ENCODE data around the gene HRH2. TPM values are rescaled to one million over a fixed set of nuclear protein-coding genes. Genes with fewer than 3 reads are reported as not detected.
A peak's percentile ranks its signal among the peaks of the same experiment; 100 is the strongest.
"Not testable (repeated sequence)": the region's sequence is repeated elsewhere in the genome, so short reads cannot be mapped to it uniquely, and the experiment has no call there.

Gene HRH2
- total RNA-seq, 1 experiment from 2014 or later, result not detected

DNA sequence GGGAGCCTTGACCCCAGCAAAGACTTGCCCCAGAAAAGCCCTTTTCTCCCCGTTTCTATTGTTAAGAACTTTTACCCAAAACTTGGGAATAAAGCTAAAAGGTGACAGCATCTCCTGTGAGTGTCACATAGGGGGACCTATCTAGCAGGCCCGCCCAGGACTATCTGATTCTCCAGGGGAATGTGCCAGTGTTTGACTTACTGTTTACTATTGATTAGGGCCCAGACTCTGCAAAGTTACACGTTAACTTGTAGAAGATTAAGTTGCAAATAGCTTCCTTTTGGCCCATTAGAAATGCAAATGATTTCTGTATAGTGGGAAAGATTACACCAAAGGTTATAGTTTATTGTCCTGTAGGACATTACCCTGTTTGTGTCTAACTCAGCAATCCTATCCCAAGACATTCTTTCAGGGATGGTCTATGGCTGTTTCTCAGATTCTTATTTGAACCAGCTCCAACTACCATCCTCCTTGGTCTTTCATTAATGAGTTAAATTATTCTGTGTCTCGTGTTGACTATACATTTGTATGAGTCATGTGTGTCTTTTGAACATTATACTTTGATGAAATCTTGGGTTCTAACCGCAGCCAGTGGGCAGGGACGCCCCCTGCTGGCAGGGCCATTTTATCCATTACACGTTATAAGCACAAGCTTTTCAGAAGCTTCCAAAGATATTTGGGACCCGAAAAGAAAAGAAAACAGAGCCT, 60.7 kb downstream of the HRH2 start:
- DNase-seq, result peak; percentile 45 to 74
- H3K4me1 ChIP-seq, result no peaks in the 10 kb centered on the region
- H3K27ac ChIP-seq, result no peak overlapping the region
- no peaks in the 10 kb centered on the region for H3K9me3 ChIP-seq (replicated peaks)
- H3K27me3 ChIP-seq, result no peaks in the 10 kb centered on the region
- no peak overlapping the region for H3K4me3 ChIP-seq
- no peaks in the 10 kb centered on the region for H3K36me3 ChIP-seq

DNA sequence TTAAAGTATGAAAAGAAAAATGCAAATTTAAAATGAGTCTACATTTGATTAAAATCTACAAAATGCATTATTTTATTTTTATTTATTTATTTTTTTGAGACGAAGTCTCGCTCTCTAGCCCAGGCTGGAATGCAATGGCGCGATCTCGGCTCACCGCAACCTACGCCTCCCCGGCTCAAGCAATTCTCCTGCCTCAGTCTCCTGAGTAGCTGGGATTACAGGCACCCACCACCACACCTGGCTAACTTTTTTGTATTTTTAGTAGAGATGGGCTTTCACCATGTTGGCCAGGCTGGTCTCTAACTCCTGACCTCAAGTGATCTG, 61.2 kb downstream of the HRH2 start:
- not testable (repeated sequence) for H3K4me3 ChIP-seq; H3K27me3 ChIP-seq; H3K36me3 ChIP-seq; H3K27ac ChIP-seq; DNase-seq; H3K9me3 ChIP-seq (replicated peaks); H3K4me1 ChIP-seq

- H3K9me3 ChIP-seq (replicated peaks), result no peaks in the 10 kb centered on the region
- no peaks in the 10 kb centered on the region for H3K4me1 ChIP-seq
- H3K27me3 ChIP-seq, result no peaks in the 10 kb centered on the region
- DNase-seq, result no peak
- no peak overlapping the region for H3K27ac ChIP-seq
- H3K36me3 ChIP-seq, result no peaks in the 10 kb centered on the region
- no peak overlapping the region for H3K4me3 ChIP-seq
These were observed 66.7 kb downstream of the HRH2 start for GRCh38 chr5:175724314-175725275.

DNA sequence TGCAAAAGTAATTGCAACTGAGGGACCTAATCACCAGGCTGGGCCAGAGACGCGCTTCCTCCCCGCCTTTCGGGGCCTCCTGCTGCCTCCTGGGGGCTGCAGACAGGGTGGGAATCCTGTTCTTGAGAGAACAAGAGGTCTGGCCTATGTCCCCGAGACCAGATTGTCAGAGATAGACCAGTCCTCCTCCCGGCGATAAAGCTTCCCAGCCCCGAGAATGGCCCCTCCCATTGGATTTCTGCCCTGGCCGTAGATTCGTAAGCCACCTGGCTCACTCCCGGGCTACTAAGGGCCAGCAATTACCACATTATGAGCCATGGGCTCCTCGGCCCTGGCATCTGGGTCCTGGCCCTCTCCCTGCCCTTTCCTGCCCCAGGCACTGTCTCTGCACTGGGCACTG, 70.4 kb downstream of the HRH2 start:
- H3K27ac ChIP-seq, result no peak overlapping the region
- no peaks in the 10 kb centered on the region for H3K36me3 ChIP-seq
- H3K27me3 ChIP-seq, result no peaks in the 10 kb centered on the region
- no peak for DNase-seq
- no peaks in the 10 kb centered on the region for H3K4me1 ChIP-seq
- H3K9me3 ChIP-seq (replicated peaks), result no peaks in the 10 kb centered on the region
- H3K4me3 ChIP-seq, result no peak overlapping the region

DNA sequence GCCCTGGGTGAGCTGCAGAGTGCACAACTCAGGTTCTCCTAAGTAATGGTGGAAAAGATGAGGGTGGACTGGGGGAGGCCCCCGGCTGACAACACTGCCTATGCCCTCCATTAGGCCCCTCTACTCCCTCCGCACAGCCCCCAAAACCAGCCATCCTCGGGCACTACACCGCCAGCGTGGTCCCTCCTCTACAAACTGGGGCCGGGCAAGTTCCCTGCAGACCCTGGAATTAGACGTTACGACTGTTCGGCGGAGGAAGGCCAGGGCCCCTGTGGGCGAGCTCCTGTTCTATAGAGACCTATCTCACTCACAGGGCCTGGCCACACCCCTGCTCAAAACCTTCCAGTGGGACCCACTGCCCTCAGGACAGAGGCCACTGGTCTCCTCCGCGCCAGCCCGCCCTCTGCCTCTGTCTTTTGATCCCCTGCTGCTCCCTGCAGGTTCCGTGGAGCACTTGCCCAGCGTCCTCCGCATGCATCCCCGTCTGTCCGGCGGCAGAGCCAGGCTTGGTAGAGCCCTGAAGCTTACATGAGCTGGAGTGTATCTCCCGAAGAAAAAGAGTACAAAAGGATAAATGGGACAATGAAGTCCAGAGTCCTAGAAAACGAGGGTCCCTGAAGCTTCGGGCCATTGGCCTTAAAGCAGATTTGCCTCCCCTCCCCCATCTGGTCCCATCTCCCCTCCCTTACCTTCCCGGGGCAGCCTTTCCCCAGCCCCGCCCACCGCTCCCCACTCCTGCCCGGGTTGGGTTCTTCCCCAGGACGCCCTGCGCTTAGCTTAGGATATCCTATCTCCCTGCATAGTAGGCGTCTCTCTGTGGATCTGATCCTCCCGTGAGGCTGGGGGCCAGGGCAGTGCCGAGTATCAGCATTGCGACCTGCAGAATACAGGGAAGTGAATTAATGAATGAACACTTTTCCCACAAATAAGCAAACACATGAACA, 71.3 kb downstream of the HRH2 start:
- DNase-seq, result peak; percentile 38 to 52
- Histone ChIP-seq H3K9me3 (replicated peaks) (no peaks in the 10 kb centered on the region), H3K4me1 (no peaks in the 10 kb centered on the region), H3K36me3 (no peaks in the 10 kb centered on the region), H3K4me3 (no peak overlapping the region), H3K27ac (no peak overlapping the region), H3K27me3 (no peaks in the 10 kb centered on the region)

DNA sequence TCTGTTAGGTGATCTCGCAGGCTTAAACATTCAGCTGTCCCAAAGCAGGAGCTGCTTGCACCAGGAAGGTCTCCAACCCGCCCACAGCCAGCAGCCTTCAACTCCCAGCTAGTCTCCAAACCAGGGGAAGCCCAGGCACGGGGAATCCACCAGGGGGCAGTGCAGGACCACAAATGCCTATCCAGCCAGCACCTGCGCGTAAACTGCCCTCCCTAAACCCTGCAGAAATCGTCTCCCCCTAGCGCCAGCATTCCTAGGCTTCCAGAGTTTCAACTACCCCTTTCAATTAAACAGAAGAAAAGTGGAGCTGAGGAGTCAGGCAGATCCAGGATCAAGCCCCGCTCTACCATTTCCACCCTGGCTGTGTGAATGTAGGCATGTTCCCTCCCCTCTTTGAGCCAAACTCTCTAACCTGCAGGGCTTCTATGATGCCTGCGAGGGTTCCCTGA, 72.0 kb downstream of the HRH2 start:
- Histone ChIP-seq H3K4me3 (no peak overlapping the region), H3K27ac (no peak overlapping the region), H3K4me1 (no peaks in the 10 kb centered on the region), H3K36me3 (no peaks in the 10 kb centered on the region), H3K9me3 (replicated peaks) (no peaks in the 10 kb centered on the region), H3K27me3 (no peaks in the 10 kb centered on the region)
- DNase-seq, result peak; percentile 90 to 96

- Histone ChIP-seq H3K36me3 (no peaks in the 10 kb centered on the region), H3K27me3 (no peaks in the 10 kb centered on the region), H3K9me3 (replicated peaks) (no peaks in the 10 kb centered on the region), H3K4me3 (no peak overlapping the region), H3K4me1 (no peaks in the 10 kb centered on the region), H3K27ac (no peak overlapping the region)
- DNase-seq, result no peak
These were observed 73.3 kb downstream of the HRH2 start for GRCh38 chr5:175731172-175731571.

- Histone ChIP-seq H3K36me3 (no peaks in the 10 kb centered on the region), H3K9me3 (replicated peaks) (no peaks in the 10 kb centered on the region), H3K27ac (no peak overlapping the region)
These were observed 74.0 kb downstream of the HRH2 start for GRCh38 chr5:175731756-175732465.

DNA sequence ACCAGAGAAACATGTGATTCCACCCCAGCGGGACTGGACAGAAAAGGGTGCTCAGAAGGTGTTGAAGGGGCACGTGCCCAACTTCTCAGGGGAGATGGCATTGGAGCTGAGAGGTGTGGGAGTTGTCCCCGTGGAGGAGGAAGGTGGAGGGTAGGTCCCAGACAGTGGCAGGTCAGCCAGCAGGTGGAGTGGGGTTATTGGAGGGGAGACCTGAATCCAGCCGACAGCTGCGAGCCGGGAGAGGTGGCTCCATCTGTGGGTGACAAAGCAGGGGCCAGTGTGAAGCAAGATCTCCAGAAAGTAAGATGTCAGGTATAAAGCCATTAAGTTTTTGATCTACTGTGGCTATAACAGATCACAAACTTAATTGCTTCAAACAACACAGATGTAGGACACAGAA, 75.1 kb downstream of the HRH2 start:
- Histone ChIP-seq H3K4me1 (no peaks in the 10 kb centered on the region), H3K4me3 (no peak overlapping the region), H3K36me3 (no peaks in the 10 kb centered on the region), H3K9me3 (replicated peaks) (no peaks in the 10 kb centered on the region), H3K27ac (no peak overlapping the region), H3K27me3 (no peaks in the 10 kb centered on the region)
- DNase-seq, result no peak

More at GRCh38 chr5:175731756-175732465, 74.0 kb downstream of the HRH2 start:
- H3K4me3 ChIP-seq, result no peak overlapping the region
- DNase-seq, result no peak
- H3K4me1 ChIP-seq, result no peaks in the 10 kb centered on the region
- H3K27me3 ChIP-seq, result no peaks in the 10 kb centered on the region

- H3K27ac ChIP-seq, result no peak overlapping the region
- no peaks in the 10 kb centered on the region for H3K36me3 ChIP-seq
- no peaks in the 10 kb centered on the region for H3K9me3 ChIP-seq (replicated peaks)
- no peak for DNase-seq
- no peak overlapping the region for H3K4me3 ChIP-seq
- H3K27me3 ChIP-seq, result peaks cover under 1% of the 10 kb centered on the region; the same call in 1 of the 2 replicates
- H3K4me1 ChIP-seq, result no peaks in the 10 kb centered on the region
These were observed 76.1 kb downstream of the HRH2 start for GRCh38 chr5:175734016-175734415.

DNA sequence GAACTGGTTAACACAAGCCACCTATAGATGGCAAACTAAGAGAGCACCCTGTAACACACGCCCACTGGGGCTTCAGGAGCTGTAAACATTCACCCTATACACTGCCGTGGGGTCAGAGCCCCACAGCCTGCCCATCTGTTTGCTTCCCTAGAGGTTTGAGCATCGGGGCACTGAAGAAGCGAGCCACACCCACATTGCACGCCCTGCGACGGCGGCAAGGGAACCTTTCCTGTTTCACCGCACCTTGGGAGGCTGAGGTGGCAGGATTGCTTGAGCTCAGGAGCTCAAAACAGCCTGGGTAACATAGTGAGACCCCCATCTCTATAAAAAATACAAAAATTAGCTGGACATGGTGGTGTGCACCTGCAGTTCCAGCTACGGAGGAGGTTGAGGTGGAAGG, 76.6 kb downstream of the HRH2 start:
- Histone ChIP-seq H3K27ac (no peak overlapping the region), H3K36me3 (no peaks in the 10 kb centered on the region), H3K4me1 (no peaks in the 10 kb centered on the region), H3K4me3 (no peak overlapping the region), H3K9me3 (replicated peaks) (no peaks in the 10 kb centered on the region), H3K27me3 (peaks cover 3% of the 10 kb centered on the region; the same call in 1 of the 2 replicates)
- DNase-seq, result no peak

DNA sequence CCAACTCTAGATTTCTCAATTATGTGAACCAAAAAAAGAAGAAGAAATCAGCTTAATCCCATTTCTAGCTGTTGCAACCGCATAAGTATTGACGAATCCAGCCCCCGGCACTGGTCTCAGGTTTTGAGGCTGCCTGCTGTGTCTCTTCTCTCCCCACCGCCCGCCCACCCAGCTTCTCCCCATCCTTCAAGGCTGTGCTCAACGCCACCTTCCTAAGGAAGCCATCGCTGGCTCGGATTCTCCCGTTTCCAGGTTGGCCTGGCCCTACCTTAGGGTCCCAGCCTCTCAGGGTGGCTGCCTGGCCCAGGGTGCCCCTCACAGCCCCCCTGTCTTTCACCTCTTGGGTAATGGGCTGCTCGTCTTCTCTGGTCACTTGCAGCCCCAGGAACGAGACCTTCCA, 77.8 kb downstream of the HRH2 start:
- no peak overlapping the region for H3K27ac ChIP-seq
- no peaks in the 10 kb centered on the region for H3K4me1 ChIP-seq
- H3K4me3 ChIP-seq, result no peak overlapping the region
- H3K36me3 ChIP-seq, result no peaks in the 10 kb centered on the region
- no peak for DNase-seq
- peaks cover 3% of the 10 kb centered on the region; the same call in 1 of the 2 replicates for H3K27me3 ChIP-seq
- no peaks in the 10 kb centered on the region for H3K9me3 ChIP-seq (replicated peaks)

DNA sequence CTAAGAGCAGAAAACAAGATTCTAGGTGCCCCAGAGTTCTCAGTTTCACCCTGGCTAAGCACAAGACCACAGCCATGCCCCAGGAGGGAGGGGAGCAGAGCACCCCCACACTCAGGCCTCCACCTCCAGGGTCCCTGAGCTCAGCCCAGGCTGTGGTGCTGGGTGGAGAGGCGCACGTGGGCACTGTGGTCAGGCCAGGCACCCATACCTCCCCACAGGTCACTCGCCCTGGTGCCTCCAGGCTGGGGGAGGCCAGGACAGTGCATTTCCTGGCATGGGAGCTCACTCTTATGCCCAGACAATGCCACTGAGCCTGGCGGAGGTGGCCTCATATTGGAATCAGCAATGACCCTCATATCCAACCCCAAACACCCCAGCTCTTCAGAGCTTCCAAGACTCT, 78.8 kb downstream of the HRH2 start:
- DNase-seq, result no peak
- H3K4me3 ChIP-seq, result no peak overlapping the region
- peaks cover 3% of the 10 kb centered on the region; the same call in 1 of the 2 replicates for H3K27me3 ChIP-seq

DNA sequence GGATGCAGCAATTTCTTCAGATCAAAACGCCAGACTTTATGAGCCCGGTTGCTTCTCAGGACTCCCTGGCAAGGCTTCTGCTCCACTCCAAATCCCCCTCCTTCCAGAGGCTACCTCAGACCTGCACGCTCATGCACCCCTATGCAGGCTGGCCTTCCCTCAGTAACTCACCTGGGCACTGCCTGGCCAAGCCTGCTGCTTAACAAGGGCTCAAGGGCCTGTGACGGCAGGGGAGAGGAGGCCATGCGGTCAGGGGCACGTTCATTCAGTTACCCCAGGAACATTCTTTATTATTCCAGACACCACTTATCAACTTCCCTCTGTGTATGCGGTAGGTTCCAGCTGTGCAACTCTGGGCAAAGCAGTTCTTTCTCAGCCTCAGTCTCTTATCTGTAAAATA, 79.6 kb downstream of the HRH2 start:
- no peak for DNase-seq
- H3K4me3 ChIP-seq, result no peak overlapping the region

More for the DNA sequence above, 78.8 kb downstream of the HRH2 start:
- Histone ChIP-seq H3K36me3 (no peaks in the 10 kb centered on the region), H3K4me1 (no peaks in the 10 kb centered on the region), H3K9me3 (replicated peaks) (no peaks in the 10 kb centered on the region), H3K27ac (no peak overlapping the region)

More for the DNA sequence above, 79.6 kb downstream of the HRH2 start:
- Histone ChIP-seq H3K4me1 (no peaks in the 10 kb centered on the region), H3K9me3 (replicated peaks) (no peaks in the 10 kb centered on the region), H3K27ac (no peak overlapping the region), H3K27me3 (peaks cover 3% of the 10 kb centered on the region; the same call in 1 of the 2 replicates), H3K36me3 (no peaks in the 10 kb centered on the region)
